HG02973 (cell line): ENCODE measurements around the gene LNP1.
"Not testable (repeated sequence)": the region's sequence is repeated elsewhere in the genome, so short reads cannot be mapped to it uniquely, and the experiment has no call there.

Source experiments
- ATAC-seq: cut with Tn5 transposase; IDR thresholded peaks from one replicate; pipeline ENCODE4 v1.9.1; 2021; ENCODE audit warnings: moderate library complexity; ENCODE audit not compliant: unreplicated experiment

Gene LNP1

GRCh38 chr3:100477851-100478360 lies 76.6 kb downstream of the LNP1 start:
- not testable (repeated sequence) for ATAC-seq

- not testable (repeated sequence) for ATAC-seq
Observed at GRCh38 chr3:100478521-100478920, 77.2 kb downstream of the LNP1 start.

- no peak for ATAC-seq
Observed at GRCh38 chr3:100480081-100480480, 78.7 kb downstream of the LNP1 start.

- no peak for ATAC-seq
Observed at GRCh38 chr3:100482176-100482575, 80.8 kb downstream of the LNP1 start.

GRCh38 chr3:100483529-100483928 lies 82.2 kb downstream of the LNP1 start:
- ATAC-seq = no peak

GRCh38 chr3:100486808-100487207 lies 85.5 kb downstream of the LNP1 start:
- ATAC-seq = no peak

- ATAC-seq = no peak
Observed at GRCh38 chr3:100489118-100489517, 87.8 kb downstream of the LNP1 start.

- peak; percentile 98 for ATAC-seq
Observed at GRCh38 chr3:100492059-100493006, 91.0 kb downstream of the LNP1 start, which contains the start of gene TMEM45A. Gene TMEM45A (plus strand): TSS chr3:100492619. CDS start chr3:100555212, 62,593 bp downstream.

GRCh38 chr3:100496711-100497261 lies 95.4 kb downstream of the LNP1 start:
- ATAC-seq = peak; percentile 33

GRCh38 chr3:100499651-100500050 lies 98.3 kb downstream of the LNP1 start:
- no peak for ATAC-seq

GRCh38 chr3:100500320-100500880 lies 99.1 kb downstream of the LNP1 start:
- ATAC-seq = no peak

- ATAC-seq = no peak
Observed at GRCh38 chr3:100503448-100503847, 102.1 kb downstream of the LNP1 start.
